Smooth muscle cell (in vitro differentiated cells): ENCODE results near the gene FAM181A. TPM values are rescaled to one million over a fixed set of nuclear protein-coding genes. Genes with fewer than 3 reads are reported as not detected.

ENCODE experiments used
- DNase-seq: peaks from one replicate; lab custom pipeline; 2025; ENCODE audit not compliant: unreplicated experiment; lab: John Stamatoyannopoulos, UW
- H2AFZ ChIP-seq: fragments of 200-600 bp; sonication (generic); 2 replicates; pipeline ENCODE4 v1.6.0; 2016; ENCODE audit warnings: antibody characterized with exemption, low read depth, mild to moderate bottlenecking
- H3F3A ChIP-seq: fragments of 200-600 bp; sonication (generic); 2 replicates; pipeline ENCODE4 v1.6.0; 2017; ENCODE audit warnings: antibody characterized with exemption, low read depth
- H3K27ac ChIP-seq: fragments of 200-600 bp; sonication (generic); 2 replicates; pipeline ENCODE4 v1.5.1; 2016; ENCODE audit warnings: low read depth, mild to moderate bottlenecking
- H3K27me3 ChIP-seq: fragments of 200-600 bp; sonication (generic); 2 replicates; pipeline ENCODE4 v1.6.1; 2016; ENCODE audit warnings: low read depth, mild to moderate bottlenecking
- H3K36me3 ChIP-seq: fragments of 200-600 bp; sonication (generic); 2 replicates; pipeline ENCODE4 v1.5.1; 2016; ENCODE audit warnings: low read depth
- H3K4me1 ChIP-seq: fragments of 200-600 bp; sonication (generic); 2 replicates; pipeline ENCODE4 v1.5.1; 2016; ENCODE audit warnings: low read depth
- H3K4me2 ChIP-seq: fragments of 200-600 bp; sonication (generic); 2 replicates; pipeline ENCODE4 v1.6.0; 2016; ENCODE audit warnings: mild to moderate bottlenecking
- H3K4me3 ChIP-seq: fragments of 200-600 bp; sonication (generic); 2 replicates; pipeline ENCODE4 v1.5.1; 2016; ENCODE audit warnings: mild to moderate bottlenecking
- H3K79me2 ChIP-seq: fragments of 200-600 bp; sonication (generic); 2 replicates; pipeline ENCODE4 v1.6.0; 2016; ENCODE audit warnings: low read depth, mild to moderate bottlenecking
- H3K9ac ChIP-seq: fragments of 200-600 bp; sonication (generic); 2 replicates; pipeline ENCODE4 v1.6.0; 2016; ENCODE audit warnings: low read depth
- H3K9me3 ChIP-seq: fragments of 200-600 bp; sonication (generic); replicated peaks from 2 replicates; pipeline ENCODE4 v1.5.1; 2016; ENCODE audit warnings: low read depth
- H4K20me1 ChIP-seq: fragments of 200-600 bp; sonication (generic); 2 replicates; pipeline ENCODE4 v1.6.0; 2016; ENCODE audit warnings: low read depth
- CTCF ChIP-seq: fragments of 200-600 bp; sonication (generic); IDR thresholded peaks from 2 replicates; pipeline ENCODE4 v1.5.1; 2017; ENCODE audit warnings: borderline replicate concordance, mild to moderate bottlenecking, antibody characterized with exemption; ENCODE audit not compliant: insufficient read depth, poor library complexity, severe bottlenecking
- WGBS: methylation state at CpG from one replicate; pipeline ENCODE4 v1.1.7; 2016; ENCODE audit warnings: low lambda C conversion rate; 5-methylcytosine and 5-hydroxymethylcytosine counted together
- polyA plus RNA-seq: library from polyadenylated mRNA; unstranded; fragments of >200 nt; fragmentation: Nextera tagmentation; extraction: Ambion mirVana; gene quantifications from 2 replicates; pipeline ENCODE4 v1.2.1, GENCODE V29; 2016
- total RNA-seq: library from RNA; depleted of rRNA; stranded (reverse); fragments of >200 nt; gene quantifications from 2 replicates; pipeline ENCODE4 v1.2.3, GENCODE V29; 2014

FAM181A gene
- total and polyA plus RNA-seq, 2 experiments from 2014 or later = not detected

DNA sequence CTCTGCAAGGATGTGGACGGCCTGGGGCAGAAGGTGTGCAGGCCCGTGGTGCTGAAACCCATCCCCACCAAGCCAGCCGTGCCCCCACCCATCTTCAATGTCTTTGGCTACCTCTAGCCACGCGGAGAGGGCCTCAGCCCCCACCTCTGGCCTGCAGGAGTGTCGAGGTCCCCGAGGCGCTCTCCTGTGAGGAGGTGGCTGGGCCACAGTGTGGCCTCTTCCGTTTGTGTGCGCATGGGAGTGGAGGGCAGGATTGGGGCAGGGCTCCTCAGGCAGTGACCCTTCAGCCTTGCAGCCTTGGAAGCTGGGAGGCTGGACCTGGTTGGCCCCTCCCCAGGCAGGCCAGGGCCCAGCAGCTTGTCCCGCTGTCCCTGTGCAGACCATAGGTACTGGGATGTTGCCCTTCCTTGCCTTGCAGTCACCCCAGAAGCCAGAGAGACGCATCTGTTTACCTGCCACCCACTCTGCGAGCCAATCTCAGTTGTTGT is 1.9 kb downstream of the FAM181A start:
- Histone ChIP-seq H3K9me3 (no peaks in the 10 kb centered on the region), H3K27ac (no peak overlapping the region), H3K4me2 (no peak overlapping the region), H3K36me3 (no peaks in the 10 kb centered on the region), H3K27me3 (no peaks in the 10 kb centered on the region), H3K4me3 (no peak overlapping the region), H3F3A (no peaks in the 10 kb centered on the region), H3K4me1 (no peaks in the 10 kb centered on the region), H4K20me1 (no peaks in the 10 kb centered on the region), H2AFZ (no peak overlapping the region), H3K9ac (no peak overlapping the region), H3K79me2 (no peaks in the 10 kb centered on the region)
- WGBS = 87% methylated on average over 13 of the region's 13 CpGs
- TF ChIP-seq CTCF = no peak
- no peak for DNase-seq

DNA sequence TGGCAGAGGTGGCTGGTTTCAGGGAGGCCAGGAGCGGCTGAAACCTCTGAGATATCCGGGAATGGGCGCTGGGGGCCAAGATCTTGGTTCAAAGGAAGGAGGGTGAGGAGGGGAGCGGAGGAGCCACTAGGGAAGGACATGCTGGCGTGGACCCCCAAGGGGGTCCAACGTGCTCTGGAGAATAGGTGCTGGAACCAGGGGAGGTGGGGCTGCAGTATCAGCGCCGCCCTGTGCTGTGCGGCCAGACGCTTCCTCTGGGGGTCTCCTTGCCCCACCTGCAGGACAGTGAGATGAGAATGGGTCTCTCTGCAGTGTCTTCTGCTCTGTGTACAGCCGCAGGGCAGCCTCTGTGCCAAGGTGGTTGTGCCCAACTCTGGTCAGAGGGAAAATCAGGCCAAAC is 2.5 kb downstream of the FAM181A start:
- H3K27ac ChIP-seq = no peak overlapping the region
- H3K4me2 ChIP-seq = no peak overlapping the region
- TF ChIP-seq CTCF = no peak
- H3K79me2 ChIP-seq = no peaks in the 10 kb centered on the region
- no peaks in the 10 kb centered on the region for H3K27me3 ChIP-seq
- no peak overlapping the region for H2AFZ ChIP-seq
- no peaks in the 10 kb centered on the region for H3K4me1 ChIP-seq
- H3K4me3 ChIP-seq = no peak overlapping the region
- H3K36me3 ChIP-seq = no peaks in the 10 kb centered on the region
- H3K9me3 ChIP-seq = no peaks in the 10 kb centered on the region
- 95% methylated on average over 11 of the region's 11 CpGs for WGBS
- no peaks in the 10 kb centered on the region for H4K20me1 ChIP-seq
- no peaks in the 10 kb centered on the region for H3F3A ChIP-seq
- H3K9ac ChIP-seq = no peak overlapping the region
- no peak for DNase-seq

DNA sequence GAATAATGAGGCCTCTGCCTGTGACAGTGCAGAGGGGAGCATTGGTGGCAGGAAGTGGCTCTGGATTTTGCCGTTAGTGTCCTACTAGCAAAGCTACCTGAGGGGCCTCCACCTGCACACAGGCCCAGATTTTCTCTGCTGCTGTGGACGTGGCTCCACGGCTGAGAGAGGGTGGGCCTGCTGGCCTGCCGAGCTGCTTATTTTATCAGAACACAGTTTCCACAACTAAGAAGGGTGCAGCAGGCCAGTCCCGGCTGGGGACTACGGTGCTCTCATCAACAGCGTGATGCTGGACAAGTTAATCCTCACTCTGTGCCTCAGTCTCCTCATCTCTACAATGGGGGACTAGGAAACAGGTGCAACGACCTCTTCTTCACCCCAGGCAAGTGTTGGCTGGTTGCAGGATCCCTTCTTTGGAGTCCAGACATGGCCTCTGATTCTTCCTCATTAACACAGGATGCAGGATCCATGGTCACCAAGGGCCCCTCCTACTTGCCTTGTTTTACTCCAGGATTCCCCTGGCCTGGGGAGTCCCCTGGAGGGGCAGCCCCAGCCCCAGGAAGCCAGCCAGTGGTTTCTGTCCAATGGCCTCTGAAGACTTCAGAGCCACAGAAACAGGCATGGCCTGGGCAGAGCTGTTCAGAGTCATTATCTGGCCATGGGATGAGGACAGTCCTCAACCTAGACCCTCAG is 3.3 kb downstream of the FAM181A start:
- Histone ChIP-seq H4K20me1 (no peaks in the 10 kb centered on the region), H3F3A (no peaks in the 10 kb centered on the region), H3K4me3 (no peak overlapping the region), H3K9ac (no peak overlapping the region), H3K9me3 (no peaks in the 10 kb centered on the region), H3K36me3 (no peaks in the 10 kb centered on the region), H3K4me2 (no peak overlapping the region), H3K79me2 (no peaks in the 10 kb centered on the region), H3K4me1 (no peaks in the 10 kb centered on the region), H2AFZ (no peak overlapping the region), H3K27ac (no peak overlapping the region), H3K27me3 (no peaks in the 10 kb centered on the region)
- WGBS = 93% methylated on average over 8 of the region's 8 CpGs
- DNase-seq = no peak
- TF ChIP-seq CTCF = no peak

DNA sequence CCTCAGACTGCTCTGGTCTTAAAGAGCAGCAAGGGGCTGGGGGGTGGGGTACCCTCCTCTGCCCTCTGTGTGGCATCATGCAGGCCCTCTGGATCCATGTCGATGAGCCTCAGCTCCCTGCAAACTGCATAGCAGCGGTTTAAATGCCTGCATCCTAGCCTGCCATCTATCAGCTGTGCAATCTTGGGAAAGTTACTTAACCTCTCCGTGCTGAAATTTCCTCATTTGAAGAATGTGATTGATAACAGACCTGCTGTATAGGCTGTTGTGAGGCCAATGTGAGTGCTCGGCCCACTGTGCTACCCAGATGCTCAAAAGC is 3.8 kb downstream of the FAM181A start:
- Histone ChIP-seq H3K27ac (no peak overlapping the region), H3K27me3 (peaks cover 4% of the 10 kb centered on the region), H3K9me3 (no peaks in the 10 kb centered on the region), H3K9ac (no peak overlapping the region), H3K4me2 (no peak overlapping the region), H4K20me1 (no peaks in the 10 kb centered on the region), H3K36me3 (no peaks in the 10 kb centered on the region), H2AFZ (no peak overlapping the region), H3F3A (no peaks in the 10 kb centered on the region), H3K4me3 (no peak overlapping the region), H3K4me1 (no peaks in the 10 kb centered on the region), H3K79me2 (no peaks in the 10 kb centered on the region)
- WGBS = 88% methylated on average over 4 of the region's 4 CpGs
- no peak for DNase-seq
- no peak for TF ChIP-seq CTCF
